ACHN (cell line): ENCODE data around the gene MYO5C.

Source experiments
- DNase-seq: peaks from one replicate; pipeline ENCODE4 v3.0.0-alpha.2; 2015
- in situ Hi-C: cut with HindIII; loops from 2 replicates; pipeline ENCODE4 v1.10.0; 2017; ENCODE audit warnings: low sequenced_read_pairs, low pct_ligation_motif_present, low pct_unique_long_range_greater_than_20kb

Gene MYO5C, protein sequence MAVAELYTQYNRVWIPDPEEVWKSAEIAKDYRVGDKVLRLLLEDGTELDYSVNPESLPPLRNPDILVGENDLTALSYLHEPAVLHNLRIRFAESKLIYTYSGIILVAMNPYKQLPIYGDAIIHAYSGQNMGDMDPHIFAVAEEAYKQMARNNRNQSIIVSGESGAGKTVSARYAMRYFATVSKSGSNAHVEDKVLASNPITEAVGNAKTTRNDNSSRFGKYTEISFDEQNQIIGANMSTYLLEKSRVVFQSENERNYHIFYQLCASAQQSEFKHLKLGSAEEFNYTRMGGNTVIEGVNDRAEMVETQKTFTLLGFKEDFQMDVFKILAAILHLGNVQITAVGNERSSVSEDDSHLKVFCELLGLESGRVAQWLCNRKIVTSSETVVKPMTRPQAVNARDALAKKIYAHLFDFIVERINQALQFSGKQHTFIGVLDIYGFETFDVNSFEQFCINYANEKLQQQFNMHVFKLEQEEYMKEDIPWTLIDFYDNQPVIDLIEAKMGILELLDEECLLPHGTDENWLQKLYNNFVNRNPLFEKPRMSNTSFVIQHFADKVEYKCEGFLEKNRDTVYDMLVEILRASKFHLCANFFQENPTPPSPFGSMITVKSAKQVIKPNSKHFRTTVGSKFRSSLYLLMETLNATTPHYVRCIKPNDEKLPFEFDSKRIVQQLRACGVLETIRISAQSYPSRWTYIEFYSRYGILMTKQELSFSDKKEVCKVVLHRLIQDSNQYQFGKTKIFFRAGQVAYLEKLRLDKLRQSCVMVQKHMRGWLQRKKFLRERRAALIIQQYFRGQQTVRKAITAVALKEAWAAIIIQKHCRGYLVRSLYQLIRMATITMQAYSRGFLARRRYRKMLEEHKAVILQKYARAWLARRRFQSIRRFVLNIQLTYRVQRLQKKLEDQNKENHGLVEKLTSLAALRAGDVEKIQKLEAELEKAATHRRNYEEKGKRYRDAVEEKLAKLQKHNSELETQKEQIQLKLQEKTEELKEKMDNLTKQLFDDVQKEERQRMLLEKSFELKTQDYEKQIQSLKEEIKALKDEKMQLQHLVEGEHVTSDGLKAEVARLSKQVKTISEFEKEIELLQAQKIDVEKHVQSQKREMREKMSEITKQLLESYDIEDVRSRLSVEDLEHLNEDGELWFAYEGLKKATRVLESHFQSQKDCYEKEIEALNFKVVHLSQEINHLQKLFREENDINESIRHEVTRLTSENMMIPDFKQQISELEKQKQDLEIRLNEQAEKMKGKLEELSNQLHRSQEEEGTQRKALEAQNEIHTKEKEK (N-terminal part only)

DNA sequence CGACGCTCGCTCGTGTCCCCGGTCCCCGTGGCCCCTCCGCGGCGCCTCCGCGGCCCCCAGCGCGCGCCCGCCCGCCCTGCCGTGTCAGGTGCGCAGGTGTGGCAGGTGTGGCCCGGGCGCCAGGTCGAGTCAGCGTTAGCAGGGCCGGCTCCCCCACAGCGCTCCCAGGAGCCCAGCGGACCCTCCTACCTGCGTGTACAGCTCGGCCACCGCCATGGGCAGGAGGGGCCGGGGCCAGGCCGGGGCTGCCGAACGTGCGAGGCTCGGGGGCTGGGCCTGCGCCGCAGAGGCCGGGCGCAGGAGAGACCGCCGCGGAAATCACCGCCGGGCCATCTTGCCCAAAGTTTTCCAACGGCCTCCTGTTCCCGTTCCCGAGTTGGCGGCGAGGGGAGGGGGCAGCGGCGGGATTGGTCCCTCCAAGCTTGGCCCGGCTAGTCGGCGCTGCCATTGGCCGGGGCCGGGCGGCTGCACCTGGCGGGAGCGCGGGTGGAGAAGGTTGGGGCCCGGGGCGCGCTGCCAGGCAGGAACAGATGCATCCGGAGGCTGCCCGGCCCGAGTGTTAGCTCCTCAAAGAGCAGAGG, at the start of gene MYO5C:
Gene MYO5C, minus strand, starts transcription at position 384 of the 581 bp plus-strand sequence. Its CDS starts 168 bp downstream, at position 216.
- DNase-seq: peak; percentile 80
- in situ Hi-C loops: no loop called here

DNA sequence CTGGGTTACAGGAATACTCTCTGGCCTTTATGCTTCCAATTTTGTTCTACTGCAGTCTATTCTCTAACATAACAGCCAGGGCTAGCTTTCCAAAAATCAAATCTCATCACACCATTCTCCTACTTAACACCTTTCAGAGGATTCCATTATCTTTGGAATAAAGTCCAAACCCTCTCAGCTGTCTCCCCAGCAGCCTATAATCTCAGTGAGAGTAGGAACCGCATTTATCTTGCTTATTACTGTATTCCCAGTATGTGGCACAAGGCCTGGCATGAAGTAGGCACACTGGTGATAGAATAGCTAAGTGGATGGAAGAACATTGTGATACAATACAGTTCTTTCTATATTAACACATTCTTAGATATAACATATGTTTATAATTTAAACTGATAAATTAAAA, 49.0 kb upstream of the MYO5C start:
- in situ Hi-C loops: no loop called here
- no peak for DNase-seq

DNA sequence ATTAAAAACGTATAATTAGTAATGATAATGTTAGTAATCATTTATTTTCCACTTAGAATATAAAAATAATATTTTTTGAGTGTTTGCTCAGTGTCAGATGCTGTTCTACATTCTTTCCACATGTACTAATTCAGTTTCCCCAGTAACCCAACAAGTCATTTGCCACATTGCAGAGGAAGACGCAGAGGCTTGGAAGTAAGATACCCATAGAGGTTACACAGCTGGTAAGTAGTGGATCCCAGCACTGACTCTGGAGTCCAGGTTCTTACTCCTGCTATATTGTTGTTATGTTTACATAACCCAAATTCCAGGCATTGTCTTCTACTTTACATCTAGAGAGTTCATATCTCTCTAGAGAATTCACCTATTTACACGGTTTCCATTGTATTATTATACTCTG, 48.2 kb upstream of the MYO5C start:
- in situ Hi-C loops: no loop called here
- DNase-seq: no peak

DNA sequence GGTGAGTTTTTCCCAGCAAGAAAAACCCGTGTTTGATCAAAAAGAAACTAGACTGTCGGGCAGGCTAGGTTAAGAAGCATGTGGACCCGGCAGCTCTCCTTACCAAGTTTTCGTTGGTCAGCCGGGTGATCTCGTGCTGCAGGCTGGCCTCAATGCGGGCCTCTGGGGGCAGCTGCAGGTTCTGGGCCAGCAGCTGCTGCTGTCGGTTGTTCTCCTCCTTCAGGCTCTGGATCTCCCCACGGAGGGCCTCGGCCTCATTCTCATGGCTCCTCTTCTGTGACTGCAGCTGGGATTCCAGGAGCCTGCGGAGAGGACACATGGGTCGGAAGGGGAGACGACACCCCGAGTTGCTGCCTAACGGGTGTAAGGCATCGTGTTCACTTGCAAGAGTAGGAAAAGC, 44.5 kb upstream of the MYO5C start:
- in situ Hi-C loops: no loop called here
- DNase-seq: no peak

DNA sequence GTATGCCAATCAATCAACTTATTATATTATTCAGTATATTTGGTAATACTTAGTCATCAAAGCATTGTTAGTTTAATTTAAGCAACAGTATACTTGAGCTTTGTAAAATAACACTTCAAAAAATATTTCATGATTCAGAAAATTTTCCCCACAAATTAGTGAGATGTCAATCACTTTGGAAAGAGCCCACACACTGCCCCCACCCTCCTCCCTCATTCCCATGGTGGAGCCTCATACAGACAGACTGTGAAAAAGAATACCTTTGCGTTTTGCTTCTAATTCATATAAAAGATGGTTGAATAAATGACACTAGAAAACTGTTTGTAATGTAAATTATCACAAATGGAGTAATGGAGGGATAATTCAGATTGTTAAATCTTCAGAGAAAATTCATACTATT, 43.3 kb upstream of the MYO5C start:
- in situ Hi-C loops: no loop called here

DNA sequence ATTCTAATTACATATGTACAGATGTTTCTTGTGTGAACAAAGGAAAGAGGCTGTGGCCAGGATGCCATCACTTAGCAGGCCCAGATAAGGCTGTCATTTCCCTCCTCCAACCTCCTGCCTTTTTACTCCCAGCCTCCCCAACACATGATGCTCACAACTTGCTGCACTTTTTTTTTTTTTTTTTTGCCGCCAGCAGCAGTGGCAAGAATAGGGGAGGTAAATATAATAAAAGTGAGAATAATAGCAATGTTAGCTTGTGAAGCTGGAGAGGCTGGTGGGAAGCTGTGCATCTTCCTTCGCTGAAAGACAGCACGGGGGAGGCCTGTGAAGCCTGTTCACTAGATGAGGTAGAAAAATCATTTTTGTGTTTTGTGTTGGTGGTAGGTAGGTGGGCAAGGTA, 42.5 kb upstream of the MYO5C start:
- in situ Hi-C loops: no loop called here
- DNase-seq: no peak

More for the DNA sequence above, 43.3 kb upstream of the MYO5C start:
- no peak for DNase-seq

DNA sequence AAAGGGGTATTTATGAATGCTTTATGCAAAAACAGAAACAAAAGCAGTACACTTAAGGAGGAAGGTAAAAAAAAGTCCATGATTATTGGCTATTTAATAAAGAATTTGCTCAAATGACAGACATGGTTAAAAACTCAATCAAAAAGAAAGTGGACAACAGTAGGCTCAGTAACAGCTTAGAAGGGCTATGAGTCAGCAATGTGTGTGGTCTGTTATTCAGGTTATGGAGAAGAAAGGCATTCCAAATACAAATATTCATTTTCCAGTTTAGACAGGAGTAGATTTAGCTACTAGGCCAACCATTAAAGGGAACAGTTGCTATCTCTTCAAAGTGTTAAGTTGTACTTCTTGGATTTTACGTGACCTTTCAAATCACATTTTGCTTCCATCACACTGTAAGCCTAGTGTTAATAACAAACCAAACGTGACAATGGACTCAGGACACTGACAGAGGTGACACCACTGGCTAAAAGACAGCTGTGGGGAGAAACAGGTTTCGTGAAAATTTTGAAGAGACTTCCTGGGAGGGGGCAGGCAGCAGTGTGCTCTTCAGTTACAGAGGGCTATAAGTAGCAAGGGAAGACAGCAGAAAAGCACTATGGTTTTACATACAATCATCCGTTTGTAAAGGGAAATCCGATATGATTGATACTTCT, 41.7 kb upstream of the MYO5C start:
- DNase-seq: peak; percentile 45
- in situ Hi-C loops: no loop called here

DNA sequence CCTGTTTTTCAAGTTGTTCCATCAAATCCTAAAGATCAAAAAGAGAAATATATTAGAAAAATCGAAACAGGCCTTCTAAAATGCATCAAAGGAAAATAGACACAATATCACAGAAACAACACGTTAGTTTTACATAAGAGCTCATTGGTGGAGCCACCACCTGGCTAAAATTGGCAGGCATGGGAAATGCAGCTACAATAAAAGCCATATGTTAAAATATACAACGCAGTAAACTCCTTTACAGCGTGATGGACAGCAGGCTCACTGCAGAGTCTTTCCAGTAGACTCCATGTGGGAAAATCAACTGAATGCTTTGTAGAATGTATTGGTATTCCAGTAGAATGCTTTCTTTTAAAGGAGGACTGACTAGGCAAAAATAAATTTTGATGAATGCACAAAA, 40.9 kb upstream of the MYO5C start:
- in situ Hi-C loops: no loop called here
- DNase-seq: no peak

DNA sequence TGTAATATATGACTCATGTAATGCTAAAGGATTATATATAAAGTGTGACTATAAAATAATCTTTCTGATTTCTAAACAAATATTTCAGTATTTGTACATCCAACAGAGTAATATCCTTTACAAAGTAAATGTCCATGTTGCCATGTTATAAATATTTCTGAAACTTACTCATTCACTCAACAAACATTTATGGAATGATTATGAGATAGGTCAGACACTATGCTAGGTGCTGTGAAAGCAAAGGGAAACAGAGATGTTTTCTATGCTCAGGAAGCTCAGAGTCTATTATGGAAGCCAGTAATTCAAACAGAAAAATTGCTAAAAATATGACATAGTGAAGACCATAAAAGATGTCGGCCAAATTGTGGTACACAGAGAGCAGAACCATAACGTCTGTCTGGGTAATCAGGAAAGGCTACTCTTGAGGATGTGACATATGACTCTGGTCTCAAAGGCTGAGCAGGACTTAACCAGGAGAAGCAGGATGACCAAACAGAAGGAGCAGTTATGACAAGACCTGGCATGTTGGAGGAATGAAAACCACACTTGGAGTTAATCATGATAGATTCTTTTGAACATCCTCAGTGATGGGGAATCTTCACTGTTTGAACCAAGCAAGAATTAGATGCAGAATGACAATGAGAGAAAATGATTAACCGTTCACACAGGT, 39.0 kb upstream of the MYO5C start:
- in situ Hi-C loops: no loop called here
- no peak for DNase-seq

DNA sequence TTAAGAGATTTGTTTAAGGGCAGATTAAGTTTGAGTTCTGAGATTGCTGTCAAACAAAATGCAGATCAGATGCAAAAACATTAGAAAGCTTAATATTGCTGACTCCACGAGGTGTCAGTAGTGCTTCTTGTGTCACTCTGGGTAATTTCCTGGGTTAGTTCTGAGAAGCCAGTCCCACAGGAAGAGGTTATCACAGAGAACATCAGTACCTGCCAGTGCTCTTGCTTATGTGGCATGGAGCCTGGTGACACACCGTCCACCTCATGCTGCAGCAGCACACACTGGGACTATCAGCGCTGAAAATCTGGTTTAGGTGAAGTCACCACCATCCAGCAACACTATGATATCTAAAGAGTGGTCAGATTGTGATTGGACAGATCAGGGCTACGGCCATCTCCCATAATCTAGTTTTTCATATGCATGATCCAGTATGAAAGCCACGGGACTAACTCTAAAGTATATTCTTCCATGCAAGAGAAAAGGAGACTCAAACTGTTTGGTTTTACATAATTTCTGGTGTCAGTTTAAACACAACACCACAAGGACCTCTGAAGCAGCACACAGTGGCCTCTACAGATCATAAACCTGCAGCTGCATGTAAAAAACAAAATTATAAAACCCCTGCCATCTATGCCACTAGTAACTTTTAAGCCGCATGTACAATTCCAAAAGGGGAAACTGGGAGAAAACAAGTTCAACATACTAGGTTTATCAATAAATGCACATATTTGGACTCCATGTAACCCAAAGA, 36.1 kb upstream of the MYO5C start:
- peak; percentile 63 for DNase-seq
- in situ Hi-C loops: no loop called here

DNA sequence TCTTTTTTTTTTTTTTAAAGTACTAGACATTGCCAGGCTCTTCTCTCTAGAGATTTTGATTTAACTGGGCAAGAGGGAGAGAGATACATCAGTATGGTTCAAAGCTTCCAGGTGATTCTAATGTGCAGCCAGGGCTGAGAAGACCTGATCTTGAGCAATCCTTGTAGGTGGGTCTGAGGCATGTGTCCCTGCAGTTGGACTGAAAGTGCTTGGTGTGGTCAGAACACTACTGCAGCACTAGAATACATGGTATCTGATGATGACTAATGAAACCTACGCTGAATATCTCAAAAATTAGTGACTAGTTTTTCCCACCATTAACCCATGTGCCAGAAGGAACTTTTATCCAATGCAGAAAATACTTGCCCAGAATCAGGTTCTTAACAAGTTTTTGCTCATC, 34.4 kb upstream of the MYO5C start:
- in situ Hi-C loops: no loop called here

DNA sequence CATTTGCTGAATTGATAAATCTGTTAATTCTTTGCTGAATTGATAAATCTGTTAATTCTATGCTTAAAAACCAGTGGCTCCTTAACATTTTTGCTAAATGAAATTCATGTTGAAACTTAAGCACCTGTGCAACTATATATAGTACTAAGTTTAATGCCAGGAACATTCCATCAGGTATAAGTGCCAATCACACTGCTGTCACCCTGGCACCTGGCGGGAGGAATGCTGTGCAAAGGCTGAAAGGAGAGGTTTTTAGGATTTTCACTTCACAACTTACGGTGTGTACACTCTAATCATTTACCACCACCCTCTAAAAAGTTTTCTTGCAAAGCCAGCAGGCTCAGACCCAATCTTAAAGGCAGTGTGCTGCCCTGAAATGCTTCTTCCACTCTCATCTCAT, 33.5 kb upstream of the MYO5C start:
- in situ Hi-C loops: no loop called here
- DNase-seq: no peak

More for the DNA sequence above, 34.4 kb upstream of the MYO5C start:
- DNase-seq: no peak

DNA sequence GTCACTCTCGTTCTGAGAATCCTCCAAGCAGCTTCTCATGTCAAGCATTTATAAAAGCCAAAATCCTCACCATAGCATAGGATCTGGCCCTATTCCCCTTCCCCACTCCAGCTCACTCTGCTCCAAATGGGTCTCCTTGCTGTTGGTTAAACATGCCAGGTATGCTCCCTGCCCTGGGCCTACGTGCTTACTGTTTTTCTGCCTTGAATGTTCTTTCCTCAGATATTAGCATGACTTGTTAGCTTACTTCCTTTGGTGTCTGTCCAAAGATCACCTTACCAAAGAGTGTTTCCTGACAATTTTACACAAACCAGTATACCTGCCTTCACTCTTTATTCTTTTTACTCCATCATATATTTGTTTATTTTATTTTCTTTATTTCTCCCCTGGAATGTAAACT, 33.1 kb upstream of the MYO5C start:
- DNase-seq: no peak
- in situ Hi-C loops: no loop called here

DNA sequence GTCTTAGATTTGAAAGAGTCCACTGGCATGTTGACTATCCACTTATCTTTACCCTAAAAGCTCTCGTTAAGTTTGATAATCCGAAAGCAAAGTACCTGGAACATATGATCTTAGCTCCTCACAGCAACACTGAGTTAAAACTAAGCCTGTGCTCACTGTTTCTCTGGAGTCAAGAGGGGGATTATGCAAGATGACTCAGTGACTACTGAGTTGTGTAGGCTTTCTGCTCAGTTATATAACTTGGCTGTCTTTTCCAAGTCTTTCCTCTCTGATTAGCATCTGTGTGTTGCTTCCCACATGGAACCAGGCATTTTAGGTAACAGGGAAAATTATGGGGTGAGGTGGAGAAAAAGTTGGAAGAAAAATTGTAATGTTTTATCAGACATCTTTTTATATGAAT, 31.2 kb upstream of the MYO5C start:
- in situ Hi-C loops: no loop called here
- DNase-seq: peak; percentile 4

DNA sequence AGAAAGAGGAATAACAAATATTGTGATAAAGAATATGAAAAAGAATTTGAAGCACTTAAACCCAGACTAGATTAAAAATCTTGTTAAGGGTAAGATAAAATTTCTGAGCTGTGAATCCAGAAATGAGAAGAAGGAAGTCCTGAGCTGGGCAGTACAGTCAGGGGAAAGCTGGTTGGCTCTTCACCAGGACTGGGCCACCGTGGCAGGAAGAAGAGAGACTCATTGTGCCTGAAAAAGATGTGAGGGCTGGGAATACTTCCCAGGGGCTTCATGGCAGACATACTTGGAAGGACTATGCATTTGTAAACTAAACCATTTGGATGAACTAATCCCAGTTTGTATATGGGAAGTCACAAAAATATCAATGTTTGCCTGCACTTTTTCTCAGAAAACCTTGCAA, 28.5 kb upstream of the MYO5C start:
- in situ Hi-C loops: no loop called here
- DNase-seq: no peak

DNA sequence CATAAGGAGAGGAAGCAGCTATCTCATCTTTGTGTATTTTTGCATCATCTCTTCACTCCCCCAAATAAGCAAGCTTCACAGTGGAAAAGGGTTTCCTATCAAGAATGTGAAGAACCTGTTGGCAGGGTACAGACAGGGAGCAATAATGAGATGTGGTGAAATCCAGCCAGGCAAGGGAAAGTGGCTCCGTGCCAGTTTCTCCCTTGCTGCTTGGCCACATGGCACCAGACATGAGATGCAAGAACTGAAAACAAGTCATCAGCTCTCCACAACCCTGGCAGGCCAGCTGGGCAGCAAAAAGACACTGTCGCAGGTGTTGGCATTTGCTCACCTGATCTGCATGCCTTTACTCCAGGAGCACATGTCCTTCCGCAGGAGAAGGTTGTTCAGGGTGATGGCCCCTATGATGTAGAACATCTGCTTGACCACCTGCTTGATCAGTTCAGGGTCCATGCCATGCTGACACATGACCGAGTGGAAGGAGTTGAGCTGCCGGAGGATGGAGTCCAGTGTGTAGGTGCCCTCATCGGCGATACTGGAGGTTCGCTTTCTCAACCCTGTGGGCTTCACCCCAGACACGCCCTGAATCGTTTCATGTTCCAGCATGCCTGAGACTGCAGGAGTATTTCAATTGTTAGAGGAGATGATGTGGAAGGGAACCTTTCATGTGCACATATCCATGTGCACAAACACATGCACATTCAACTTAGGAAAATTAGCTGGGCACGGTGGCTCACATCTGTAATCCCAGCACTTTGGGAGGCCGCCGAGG, 23.3 kb upstream of the MYO5C start:
- DNase-seq: no peak
- in situ Hi-C loops: no loop called here
